Gastroesophageal sphincter (tissue), 4 donors: ENCODE data around the gene YDJC. TPM values are rescaled to one million over a fixed set of nuclear protein-coding genes. Genes with fewer than 3 reads are reported as not detected.
"Not testable (repeated sequence)": the region's sequence is repeated elsewhere in the genome, so short reads cannot be mapped to it uniquely, and the experiment has no call there.

ENCODE experiments used
- ATAC-seq: fragments of 150-250 bp; one replicate; pipeline ENCODE4 v1.9.1; 2016; ENCODE audit warnings: mild to moderate bottlenecking, moderate library complexity
- H3K27ac ChIP-seq, 4 donors: fragments of 200-600 bp; sonication (generic) in 3 of 4; 1 replicate in 3 of 4; 2 replicates in 1 of 4; pipeline ENCODE4 v1.5.1; 2016 to 2019
- H3K27me3 ChIP-seq: fragments of 200-600 bp; sonication (generic); one replicate; pipeline ENCODE4 v1.5.1; 2019
- H3K36me3 ChIP-seq, 2 donors: fragments of 200-600 bp; sonication (generic); one replicate each; pipeline ENCODE4 v1.5.1; 2019; ENCODE audit warnings: control low read depth in 1 of 2
- H3K4me1 ChIP-seq, 3 donors: fragments of 200-600 bp; sonication (generic); 1 replicate in 2 of 3; 2 replicates in 1 of 3; pipeline ENCODE4 v1.5.1; 2016 to 2019; ENCODE audit warnings: control low read depth in 2 of 3
- H3K4me3 ChIP-seq, 2 donors: fragments of 200-600 bp; sonication (generic); one replicate each; pipeline ENCODE4 v1.5.1; 2019; ENCODE audit warnings: mild to moderate bottlenecking in 1 of 2, moderate library complexity in 1 of 2
- H3K9me3 ChIP-seq, 3 donors: fragments of 200-600 bp; sonication (generic); one replicate each; pipeline ENCODE4 v1.5.1; 2017 to 2019; ENCODE audit warnings: control low read depth in 2 of 3
- EP300 ChIP-seq: sonication (generic); formaldehyde crosslinking; IDR thresholded peaks from one replicate; pipeline ENCODE4 v1.6.1; 2017; ENCODE audit warnings: antibody characterized with exemption, mild to moderate bottlenecking
- POLR2A ChIP-seq, 2 donors: fragments of 450-650 bp; IDR thresholded peaks; one replicate each; pipeline ENCODE4 v1.6.1; 2017; ENCODE audit warnings: antibody characterized with exemption in 2 of 2, mild to moderate bottlenecking in 2 of 2, moderate library complexity in 1 of 2
- POLR2AphosphoS5 ChIP-seq: sonication (generic); formaldehyde crosslinking; IDR thresholded peaks from one replicate; pipeline ENCODE4 v1.6.1; 2017; ENCODE audit warnings: antibody characterized with exemption
- WGBS, 2 donors: methylation state at CpG; one replicate each; pipeline ENCODE4 v1.1.5; 2018; ENCODE audit warnings: low coverage in 1 of 2; 5-methylcytosine and 5-hydroxymethylcytosine counted together
- total RNA-seq, 4 donors: library from RNA; depleted of rRNA; stranded (reverse); fragments of >200 nt; gene quantifications; one replicate each; pipeline ENCODE4 v1.1.0, GENCODE V29; 2016
- TF ChIP-seq, protein P1 (sequence below), 4 experiments: fragments of 200-600 bp in 2 of 4; fragments of 450-650 bp in 2 of 4; sonication (generic) in 1 of 4; IDR thresholded peaks; one replicate each; pipeline ENCODE4 v1.5.1; 2017 to 2019; ENCODE audit warnings: antibody characterized with exemption in 4 of 4, mild to moderate bottlenecking in 2 of 4, moderate library complexity in 2 of 4

YDJC gene
- total RNA-seq, 4 donors from 2014 or later: 13.1 to 23.6 (median 22.1) TPM

DNA sequence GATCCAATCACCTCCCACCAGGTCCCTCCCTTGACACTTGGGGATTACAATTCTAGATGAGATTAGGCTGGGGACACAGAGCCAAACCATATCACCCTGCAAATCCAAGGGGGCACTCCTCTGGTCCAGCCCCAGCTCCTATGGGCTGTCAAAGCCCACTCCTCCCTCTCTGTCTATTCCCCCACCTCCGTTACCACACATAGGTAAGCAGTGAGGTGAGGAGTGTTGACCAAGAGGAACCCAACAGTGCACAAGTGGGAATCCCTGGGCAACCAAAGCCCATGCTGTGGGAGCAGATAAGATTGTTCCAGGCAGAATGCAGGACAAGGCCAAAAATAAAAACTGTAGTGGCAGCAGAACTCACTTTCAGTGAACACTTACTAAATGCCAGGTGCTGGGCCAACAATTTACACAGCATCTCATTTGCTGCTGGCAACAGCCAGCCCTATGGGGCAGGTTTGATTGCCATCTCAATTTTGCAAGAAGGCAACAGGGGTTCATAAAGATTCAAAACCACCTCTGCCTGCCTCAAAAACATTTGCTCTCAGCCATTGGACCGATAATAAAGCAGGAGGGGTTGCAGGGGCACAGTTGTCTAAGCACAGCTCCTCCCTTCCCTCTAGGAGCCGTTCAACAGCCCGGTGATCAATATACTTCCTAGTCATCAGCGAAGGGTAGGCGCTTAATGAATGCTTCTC, 21.1 kb upstream of the YDJC start:
- no peak for ATAC-seq
- Histone ChIP-seq H3K4me3 (peak overlapping the region in 1 of 2 donors; percentile 65), H3K36me3 (peaks cover 0 to 4% of the 10 kb centered on the region in 2 donors), H3K4me1 (peaks cover 0 to 29% (median 11%) of the 10 kb centered on the region in 3 donors), H3K27me3 (peaks cover 33% of the 10 kb centered on the region), H3K9me3 (no peaks in the 10 kb centered on the region), H3K27ac (no peak overlapping the region)
- TF ChIP-seq POLR2A (IDR thresholded peaks at IDR 0.05) (no peak), POLR2AphosphoS5 (no peak), EP300 (no peak)
- TF ChIP-seq, protein P1, sequence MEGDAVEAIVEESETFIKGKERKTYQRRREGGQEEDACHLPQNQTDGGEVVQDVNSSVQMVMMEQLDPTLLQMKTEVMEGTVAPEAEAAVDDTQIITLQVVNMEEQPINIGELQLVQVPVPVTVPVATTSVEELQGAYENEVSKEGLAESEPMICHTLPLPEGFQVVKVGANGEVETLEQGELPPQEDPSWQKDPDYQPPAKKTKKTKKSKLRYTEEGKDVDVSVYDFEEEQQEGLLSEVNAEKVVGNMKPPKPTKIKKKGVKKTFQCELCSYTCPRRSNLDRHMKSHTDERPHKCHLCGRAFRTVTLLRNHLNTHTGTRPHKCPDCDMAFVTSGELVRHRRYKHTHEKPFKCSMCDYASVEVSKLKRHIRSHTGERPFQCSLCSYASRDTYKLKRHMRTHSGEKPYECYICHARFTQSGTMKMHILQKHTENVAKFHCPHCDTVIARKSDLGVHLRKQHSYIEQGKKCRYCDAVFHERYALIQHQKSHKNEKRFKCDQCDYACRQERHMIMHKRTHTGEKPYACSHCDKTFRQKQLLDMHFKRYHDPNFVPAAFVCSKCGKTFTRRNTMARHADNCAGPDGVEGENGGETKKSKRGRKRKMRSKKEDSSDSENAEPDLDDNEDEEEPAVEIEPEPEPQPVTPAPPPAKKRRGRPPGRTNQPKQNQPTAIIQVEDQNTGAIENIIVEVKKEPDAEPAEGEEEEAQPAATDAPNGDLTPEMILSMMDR (IDR thresholded peaks at IDR 0.05): no peak
- WGBS, 2 donors: 0 to 7% methylated on average over 1 to 5 of the region's 6 CpGs

DNA sequence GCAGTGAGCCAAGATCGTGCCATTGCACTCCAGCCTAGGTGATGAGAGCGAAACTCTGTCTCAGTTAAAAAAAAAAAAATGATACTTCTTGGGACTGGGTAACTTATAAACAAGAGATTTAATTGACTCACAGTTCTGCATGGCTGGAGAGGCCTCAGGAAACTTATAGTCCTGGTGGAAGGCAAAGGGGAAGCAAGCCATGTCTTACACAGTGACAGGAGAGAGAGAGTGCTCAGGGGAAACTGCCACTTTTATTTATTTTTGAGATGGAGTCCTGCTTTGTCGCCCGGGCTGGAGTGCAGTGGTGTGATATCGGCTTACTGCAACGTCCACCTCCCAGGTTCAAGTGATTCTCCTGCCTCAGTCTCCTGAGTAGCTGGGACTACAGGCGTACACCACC, 20.5 kb upstream of the YDJC start:
- H3K27ac ChIP-seq: no peak overlapping the region
- TF ChIP-seq, protein P1 (IDR thresholded peaks at IDR 0.05): no peak
- TF ChIP-seq EP300 (no peak), POLR2AphosphoS5 (no peak), POLR2A (IDR thresholded peaks at IDR 0.05) (no peak)
- H3K4me3 ChIP-seq: no peak overlapping the region
- peaks cover 26% of the 10 kb centered on the region for H3K27me3 ChIP-seq
- peaks cover 0 to 29% (median 11%) of the 10 kb centered on the region in 3 donors for H3K4me1 ChIP-seq
- peaks cover 0 to 8% of the 10 kb centered on the region in 2 donors for H3K36me3 ChIP-seq
- WGBS, 2 donors: 83 to 100% methylated on average over 3 to 6 of the region's 7 CpGs
- H3K9me3 ChIP-seq: no peaks in the 10 kb centered on the region
- no peak for ATAC-seq

DNA sequence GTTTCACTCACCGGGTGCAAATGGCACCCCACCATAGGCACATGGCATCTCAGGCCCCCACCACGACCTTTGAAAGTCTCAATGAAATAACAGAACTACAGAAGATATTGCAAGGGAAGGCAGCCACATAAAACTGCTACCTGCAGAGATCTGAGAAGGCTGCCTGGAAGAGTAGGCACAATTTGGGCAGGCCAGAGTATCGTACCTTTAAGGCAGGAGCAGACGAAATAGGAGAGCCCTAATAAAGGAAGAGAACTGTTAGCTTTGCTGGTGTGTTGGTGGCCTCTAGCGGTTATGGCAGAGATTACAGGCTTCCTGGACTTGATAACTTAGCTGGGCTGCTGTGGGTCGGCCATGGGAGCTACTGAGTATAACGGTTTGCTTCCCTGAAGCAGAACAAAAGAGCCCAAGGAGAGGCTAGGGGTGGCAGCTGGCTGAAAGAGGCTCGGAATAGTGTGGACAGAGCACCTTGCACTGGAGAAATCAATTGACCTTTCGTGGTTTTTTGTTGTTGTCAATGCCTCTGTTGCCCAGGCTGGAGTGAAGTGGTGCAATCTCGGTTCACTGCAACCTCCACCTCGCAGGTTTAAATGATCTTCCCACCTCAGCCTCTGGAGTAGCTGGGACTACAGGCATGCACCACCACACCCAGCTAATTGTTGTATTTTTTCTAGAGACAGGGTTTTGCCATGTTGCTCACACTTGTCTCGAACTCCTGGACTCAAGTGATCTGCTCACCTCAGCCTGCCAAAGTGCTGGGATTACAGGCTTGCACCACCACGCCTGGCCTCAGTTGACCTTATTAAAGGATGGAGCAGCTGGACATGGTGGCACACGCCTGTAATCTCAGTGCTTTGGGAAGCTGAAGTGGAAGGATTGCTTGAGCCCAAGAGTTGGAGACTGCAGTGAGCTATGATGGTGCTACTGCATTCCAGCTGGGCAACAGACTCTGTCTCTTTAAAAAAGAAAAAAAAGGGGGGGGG, 17.1 kb upstream of the YDJC start:
- H3K9me3 ChIP-seq: no peaks in the 10 kb centered on the region
- TF ChIP-seq POLR2AphosphoS5: no peak
- TF ChIP-seq, protein P1 (IDR thresholded peaks at IDR 0.05): peak in 3 of 4 experiments; percentile 82 to 86 (median 82)
- H3K4me1 ChIP-seq: peaks cover 0 to 35% (median 19%) of the 10 kb centered on the region in 3 donors
- no peaks in the 10 kb centered on the region for H3K27me3 ChIP-seq
- no peak overlapping the region for H3K4me3 ChIP-seq
- ATAC-seq: no peak
- H3K36me3 ChIP-seq: peaks cover 0 to 20% of the 10 kb centered on the region in 2 donors
- WGBS, 2 donors: 17 to 31% methylated on average over 8 to 10 of the region's 14 CpGs
- H3K27ac ChIP-seq: no peak overlapping the region

DNA sequence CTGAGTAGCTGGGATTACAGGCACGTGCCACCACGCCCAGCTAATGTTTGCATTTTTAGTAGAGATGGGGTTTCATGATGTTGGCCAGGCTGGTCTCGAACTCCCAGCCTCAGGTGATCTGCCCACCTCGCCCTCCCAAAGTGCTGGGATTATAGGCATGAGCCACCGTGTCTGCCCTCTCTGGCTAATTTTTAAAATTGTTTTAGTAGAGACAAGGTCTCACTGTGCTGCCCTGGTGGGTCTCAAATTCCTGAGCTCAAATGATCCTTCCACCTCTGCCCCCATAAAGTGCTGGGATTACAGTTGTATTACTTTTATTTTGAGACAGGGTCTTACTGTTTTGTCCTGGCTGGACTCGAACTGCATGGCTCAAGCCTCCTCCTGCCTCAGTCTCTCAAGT, 15.7 kb upstream of the YDJC start:
- WGBS, 2 donors: 83% methylated on average over 2 of the region's 6 CpGs; no CpG with 5 or more reads in 1 of the 2 donors
- Histone ChIP-seq H3K36me3 (peaks cover 0 to 20% of the 10 kb centered on the region in 2 donors), H3K4me1 (peaks cover 0 to 35% (median 18%) of the 10 kb centered on the region in 3 donors)
- not testable (repeated sequence) for H3K27me3 ChIP-seq, H3K9me3 ChIP-seq, H3K27ac ChIP-seq, ATAC-seq, H3K4me3 ChIP-seq

DNA sequence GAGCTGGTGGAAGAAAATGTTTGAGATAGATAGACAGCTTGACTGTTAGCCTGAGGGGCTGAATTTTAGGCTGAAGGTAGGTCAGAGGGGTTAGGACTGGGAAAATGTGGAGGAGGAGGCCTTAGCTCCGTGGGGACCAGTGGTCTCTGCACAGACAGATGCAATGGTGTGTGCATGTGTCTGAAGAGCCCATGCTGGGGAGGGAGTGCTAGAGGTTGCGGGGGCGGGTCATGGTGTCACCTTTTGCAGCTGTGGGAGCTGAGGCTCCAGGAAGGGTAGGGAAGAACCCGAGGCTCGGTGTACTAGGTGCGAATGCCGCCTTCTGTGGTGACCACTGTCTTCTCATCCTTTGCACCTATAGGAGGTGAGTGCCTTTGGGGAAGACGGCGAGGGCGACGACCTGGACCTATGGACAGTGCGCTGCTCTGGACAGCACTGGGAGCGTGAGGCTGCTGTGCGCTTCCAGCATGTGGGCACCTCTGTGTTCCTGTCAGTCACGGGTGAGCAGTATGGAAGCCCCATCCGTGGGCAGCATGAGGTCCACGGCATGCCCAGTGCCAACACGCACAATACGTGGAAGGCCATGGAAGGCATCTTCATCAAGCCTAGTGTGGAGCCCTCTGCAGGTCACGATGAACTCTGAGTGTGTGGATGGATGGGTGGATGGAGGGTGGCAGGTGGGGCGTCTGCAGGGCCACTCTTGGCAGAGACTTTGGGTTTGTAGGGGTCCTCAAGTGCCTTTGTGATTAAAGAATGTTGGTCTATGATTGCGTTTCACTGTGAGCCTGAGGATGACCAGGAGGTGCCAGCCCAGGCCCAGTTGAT, 13.9 kb upstream of the YDJC start:
- Histone ChIP-seq H3K4me1 (peaks cover 0 to 35% (median 18%) of the 10 kb centered on the region in 3 donors), H3K36me3 (peaks cover 0 to 17% of the 10 kb centered on the region in 2 donors), H3K27ac (no peak overlapping the region), H3K4me3 (no peak overlapping the region), H3K9me3 (no peaks in the 10 kb centered on the region), H3K27me3 (no peaks in the 10 kb centered on the region)
- TF ChIP-seq, protein P1 (IDR thresholded peaks at IDR 0.05): no peak
- no peak for TF ChIP-seq EP300
- no peak for TF ChIP-seq POLR2A (IDR thresholded peaks at IDR 0.05)
- no peak for TF ChIP-seq POLR2AphosphoS5
- no peak for ATAC-seq
- 79 to 83% methylated on average over 7 to 13 of the region's 22 CpGs for WGBS, 2 donors
